ENCODE measurements around the gene ADAMTS15.

DNA sequence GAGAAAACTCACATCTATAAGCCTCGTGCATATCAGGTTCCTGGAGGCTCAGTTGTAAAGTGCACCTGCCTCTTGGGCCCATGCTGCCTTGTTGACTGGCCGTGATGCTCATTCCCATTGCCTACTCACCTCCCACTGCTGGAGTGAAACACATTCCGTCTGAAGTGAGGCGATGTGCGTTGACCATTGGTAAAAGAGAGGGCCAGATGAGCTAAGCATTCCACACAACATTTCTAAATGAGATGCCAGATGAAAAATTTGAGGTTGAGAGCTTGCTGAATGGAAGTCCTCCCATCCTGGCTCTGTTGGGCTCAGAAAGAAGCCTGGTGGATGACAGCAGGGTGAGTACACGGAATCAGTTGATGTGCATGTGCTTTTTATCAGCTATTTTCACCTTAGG is 8.6 kb upstream of the ADAMTS15 start:
- TF ChIP-seq CTCF (IDR thresholded peaks at IDR 0.05) = no peak
- TF ChIP-seq POLR2AphosphoS5 (IDR thresholded peaks at IDR 0.05) = no peak
- no peak for TF ChIP-seq POLR2A (IDR thresholded peaks at IDR 0.05)
- no peak for TF ChIP-seq EP300 (IDR thresholded peaks at IDR 0.05)

Measured in sigmoid colon (tissue), 4 donors.